ENCODE measurements around the gene PTEN.
"Not testable (repeated sequence)": the region's sequence is repeated elsewhere in the genome, so short reads cannot be mapped to it uniquely, and the experiment has no call there.

The PTEN gene

GRCh38 chr10:87897957-87898356 is 34.5 kb downstream of the PTEN start:
- H3K4me3 ChIP-seq (ENCODE audit: low read length); H3K9me3 ChIP-seq (ENCODE audit: control insufficient read depth, low read length); DNase-seq (ENCODE audit: low read depth); H3K4me1 ChIP-seq (ENCODE audit: control insufficient read depth, insufficient read depth, low read length); H3K9ac ChIP-seq (ENCODE audit: low read length); H3K36me3 ChIP-seq (ENCODE audit: control insufficient read depth, insufficient read depth, low read length, severe bottlenecking); H3K27me3 ChIP-seq (replicated peaks; ENCODE audit: control insufficient read depth, insufficient read depth, low read length): not testable (repeated sequence)

- H3K9ac ChIP-seq (ENCODE audit: low read length); H3K27me3 ChIP-seq (replicated peaks; ENCODE audit: control insufficient read depth, insufficient read depth, low read length); DNase-seq (ENCODE audit: low read depth); H3K9me3 ChIP-seq (ENCODE audit: control insufficient read depth, low read length); H3K4me1 ChIP-seq (ENCODE audit: control insufficient read depth, insufficient read depth, low read length); H3K4me3 ChIP-seq (ENCODE audit: low read length): not testable (repeated sequence)
- H3K36me3 ChIP-seq (ENCODE audit: control insufficient read depth, insufficient read depth, low read length, severe bottlenecking) = peaks cover 16% of the 10 kb centered on the region
These were observed 40.0 kb downstream of the PTEN start for GRCh38 chr10:87903396-87903795.

GRCh38 chr10:87913156-87913921 is 49.9 kb downstream of the PTEN start:
- Histone ChIP-seq H3K27me3 (replicated peaks; ENCODE audit: control insufficient read depth, insufficient read depth, low read length) (no peaks in the 10 kb centered on the region), H3K9me3 (ENCODE audit: control insufficient read depth, low read length) (peaks cover 14% of the 10 kb centered on the region), H3K36me3 (ENCODE audit: control insufficient read depth, insufficient read depth, low read length, severe bottlenecking) (peaks cover 17% of the 10 kb centered on the region), H3K4me3 (ENCODE audit: low read length) (no peak overlapping the region), H3K4me1 (ENCODE audit: control insufficient read depth, insufficient read depth, low read length) (peaks cover 14% of the 10 kb centered on the region), H3K9ac (ENCODE audit: low read length) (no peak overlapping the region)
- no peak for DNase-seq (ENCODE audit: low read depth)

- no peaks in the 10 kb centered on the region for H3K27me3 ChIP-seq (replicated peaks; ENCODE audit: control insufficient read depth, insufficient read depth, low read length)
- H3K9ac ChIP-seq (ENCODE audit: low read length) = no peak overlapping the region
- peaks cover 19% of the 10 kb centered on the region for H3K4me1 ChIP-seq (ENCODE audit: control insufficient read depth, insufficient read depth, low read length)
- peaks cover 14% of the 10 kb centered on the region for H3K9me3 ChIP-seq (ENCODE audit: control insufficient read depth, low read length)
- DNase-seq (ENCODE audit: low read depth) = no peak
- peaks cover 17% of the 10 kb centered on the region for H3K36me3 ChIP-seq (ENCODE audit: control insufficient read depth, insufficient read depth, low read length, severe bottlenecking)
- H3K4me3 ChIP-seq (ENCODE audit: low read length) = no peak overlapping the region
These were observed 52.0 kb downstream of the PTEN start for GRCh38 chr10:87915406-87915805.

GRCh38 chr10:87915989-87916388 is 52.6 kb downstream of the PTEN start:
- H3K27me3 ChIP-seq (replicated peaks; ENCODE audit: control insufficient read depth, insufficient read depth, low read length) = no peaks in the 10 kb centered on the region
- H3K4me3 ChIP-seq (ENCODE audit: low read length) = no peak overlapping the region
- no peak overlapping the region for H3K9ac ChIP-seq (ENCODE audit: low read length)
- peaks cover 14% of the 10 kb centered on the region for H3K9me3 ChIP-seq (ENCODE audit: control insufficient read depth, low read length)
- H3K4me1 ChIP-seq (ENCODE audit: control insufficient read depth, insufficient read depth, low read length) = peaks cover 19% of the 10 kb centered on the region
- peaks cover 17% of the 10 kb centered on the region for H3K36me3 ChIP-seq (ENCODE audit: control insufficient read depth, insufficient read depth, low read length, severe bottlenecking)
- DNase-seq (ENCODE audit: low read depth) = peak; percentile 29

GRCh38 chr10:87916515-87916914 is 53.1 kb downstream of the PTEN start:
- Histone ChIP-seq H3K9me3 (ENCODE audit: control insufficient read depth, low read length) (peaks cover 14% of the 10 kb centered on the region), H3K36me3 (ENCODE audit: control insufficient read depth, insufficient read depth, low read length, severe bottlenecking) (peaks cover 17% of the 10 kb centered on the region)
- DNase-seq (ENCODE audit: low read depth) = no peak

GRCh38 chr10:87918254-87918859 is 54.9 kb downstream of the PTEN start:
- no peak for DNase-seq (ENCODE audit: low read depth)
- peaks cover 26% of the 10 kb centered on the region for H3K36me3 ChIP-seq (ENCODE audit: control insufficient read depth, insufficient read depth, low read length, severe bottlenecking)
- H3K27me3 ChIP-seq (replicated peaks; ENCODE audit: control insufficient read depth, insufficient read depth, low read length) = no peaks in the 10 kb centered on the region
- no peak overlapping the region for H3K9ac ChIP-seq (ENCODE audit: low read length)
- no peak overlapping the region for H3K4me3 ChIP-seq (ENCODE audit: low read length)
- peaks cover 8% of the 10 kb centered on the region for H3K9me3 ChIP-seq (ENCODE audit: control insufficient read depth, low read length)
- H3K4me1 ChIP-seq (ENCODE audit: control insufficient read depth, insufficient read depth, low read length) = peaks cover 19% of the 10 kb centered on the region

More at GRCh38 chr10:87916515-87916914, 53.1 kb downstream of the PTEN start:
- no peak overlapping the region for H3K9ac ChIP-seq (ENCODE audit: low read length)
- H3K4me1 ChIP-seq (ENCODE audit: control insufficient read depth, insufficient read depth, low read length) = peaks cover 19% of the 10 kb centered on the region
- no peak overlapping the region for H3K4me3 ChIP-seq (ENCODE audit: low read length)
- no peaks in the 10 kb centered on the region for H3K27me3 ChIP-seq (replicated peaks; ENCODE audit: control insufficient read depth, insufficient read depth, low read length)

GRCh38 chr10:87920538-87920937 is 57.1 kb downstream of the PTEN start:
- H3K9me3 ChIP-seq (ENCODE audit: control insufficient read depth, low read length) = no peaks in the 10 kb centered on the region
- no peaks in the 10 kb centered on the region for H3K27me3 ChIP-seq (replicated peaks; ENCODE audit: control insufficient read depth, insufficient read depth, low read length)
- no peak for DNase-seq (ENCODE audit: low read depth)
- H3K36me3 ChIP-seq (ENCODE audit: control insufficient read depth, insufficient read depth, low read length, severe bottlenecking) = peaks cover 27% of the 10 kb centered on the region
- no peak overlapping the region for H3K9ac ChIP-seq (ENCODE audit: low read length)
- H3K4me1 ChIP-seq (ENCODE audit: control insufficient read depth, insufficient read depth, low read length) = peaks cover 20% of the 10 kb centered on the region
- no peak overlapping the region for H3K4me3 ChIP-seq (ENCODE audit: low read length)

GRCh38 chr10:87921931-87922688 is 58.7 kb downstream of the PTEN start:
- Histone ChIP-seq H3K27me3 (replicated peaks; ENCODE audit: control insufficient read depth, insufficient read depth, low read length) (no peaks in the 10 kb centered on the region), H3K4me1 (ENCODE audit: control insufficient read depth, insufficient read depth, low read length) (peaks cover 13% of the 10 kb centered on the region), H3K9me3 (ENCODE audit: control insufficient read depth, low read length) (no peaks in the 10 kb centered on the region), H3K9ac (ENCODE audit: low read length) (no peak overlapping the region), H3K36me3 (ENCODE audit: control insufficient read depth, insufficient read depth, low read length, severe bottlenecking) (peaks cover 28% of the 10 kb centered on the region), H3K4me3 (ENCODE audit: low read length) (no peak overlapping the region)
- DNase-seq (ENCODE audit: low read depth) = no peak

- H3K9me3 ChIP-seq (ENCODE audit: control insufficient read depth, low read length) = no peaks in the 10 kb centered on the region
- H3K27me3 ChIP-seq (replicated peaks; ENCODE audit: control insufficient read depth, insufficient read depth, low read length) = no peaks in the 10 kb centered on the region
- H3K9ac ChIP-seq (ENCODE audit: low read length) = no peak overlapping the region
- peaks cover 17% of the 10 kb centered on the region for H3K4me1 ChIP-seq (ENCODE audit: control insufficient read depth, insufficient read depth, low read length)
- H3K36me3 ChIP-seq (ENCODE audit: control insufficient read depth, insufficient read depth, low read length, severe bottlenecking) = peaks cover 30% of the 10 kb centered on the region
- no peak overlapping the region for H3K4me3 ChIP-seq (ENCODE audit: low read length)
- DNase-seq (ENCODE audit: low read depth) = no peak
These were observed 59.8 kb downstream of the PTEN start for GRCh38 chr10:87923233-87923632.

- no peak for DNase-seq (ENCODE audit: low read depth)
- peaks cover 18% of the 10 kb centered on the region for H3K4me1 ChIP-seq (ENCODE audit: control insufficient read depth, insufficient read depth, low read length)
- H3K27me3 ChIP-seq (replicated peaks; ENCODE audit: control insufficient read depth, insufficient read depth, low read length) = no peaks in the 10 kb centered on the region
- H3K9me3 ChIP-seq (ENCODE audit: control insufficient read depth, low read length) = no peaks in the 10 kb centered on the region
- H3K9ac ChIP-seq (ENCODE audit: low read length) = no peak overlapping the region
- peaks cover 30% of the 10 kb centered on the region for H3K36me3 ChIP-seq (ENCODE audit: control insufficient read depth, insufficient read depth, low read length, severe bottlenecking)
- no peak overlapping the region for H3K4me3 ChIP-seq (ENCODE audit: low read length)
These were observed 62.1 kb downstream of the PTEN start for GRCh38 chr10:87925570-87925969.
